HG03196 (cell line): ENCODE measurements around the gene TREH.
"Not testable (repeated sequence)": the region's sequence is repeated elsewhere in the genome, so short reads cannot be mapped to it uniquely, and the experiment has no call there.

Experiments used
- ATAC-seq: cut with Tn5 transposase; IDR thresholded peaks from one replicate; pipeline ENCODE4 v1.9.1; 2021; ENCODE audit not compliant: unreplicated experiment

TREH gene, protein sequence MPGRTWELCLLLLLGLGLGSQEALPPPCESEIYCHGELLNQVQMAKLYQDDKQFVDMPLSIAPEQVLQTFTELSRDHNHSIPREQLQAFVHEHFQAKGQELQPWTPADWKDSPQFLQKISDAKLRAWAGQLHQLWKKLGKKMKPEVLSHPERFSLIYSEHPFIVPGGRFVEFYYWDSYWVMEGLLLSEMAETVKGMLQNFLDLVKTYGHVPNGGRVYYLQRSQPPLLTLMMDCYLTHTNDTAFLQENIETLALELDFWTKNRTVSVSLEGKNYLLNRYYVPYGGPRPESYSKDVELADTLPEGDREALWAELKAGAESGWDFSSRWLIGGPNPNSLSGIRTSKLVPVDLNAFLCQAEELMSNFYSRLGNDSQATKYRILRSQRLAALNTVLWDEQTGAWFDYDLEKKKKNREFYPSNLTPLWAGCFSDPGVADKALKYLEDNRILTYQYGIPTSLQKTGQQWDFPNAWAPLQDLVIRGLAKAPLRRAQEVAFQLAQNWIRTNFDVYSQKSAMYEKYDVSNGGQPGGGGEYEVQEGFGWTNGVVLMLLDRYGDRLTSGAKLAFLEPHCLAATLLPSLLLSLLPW

DNA sequence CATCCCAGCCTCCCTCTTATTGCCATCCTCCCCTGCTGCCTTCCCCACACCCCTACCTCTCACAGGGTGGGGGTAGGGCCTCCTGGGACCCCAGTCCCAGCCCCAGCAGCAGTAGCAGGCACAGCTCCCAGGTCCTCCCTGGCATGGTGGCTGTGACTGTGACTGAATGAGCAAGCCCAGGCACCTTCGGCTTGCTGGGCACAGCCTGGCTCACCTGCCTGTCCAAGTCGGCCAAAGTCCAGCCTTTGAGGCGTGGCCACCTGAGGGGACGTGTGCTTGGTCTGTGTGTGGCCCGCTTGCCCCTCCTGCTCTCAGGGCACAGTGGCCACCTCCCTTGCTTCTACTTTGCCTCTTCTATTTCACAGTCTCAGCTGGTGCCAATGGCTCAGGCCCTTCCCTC is at the start of gene TREH:
Gene TREH, minus strand, starts transcription at position 168 of the 400 bp plus-strand sequence. Its CDS starts 23 bp downstream, at position 145.
- no peak for ATAC-seq

- ATAC-seq, result not testable (repeated sequence)
Measured at GRCh38 chr11:118728112-118728511, 48.7 kb upstream of the TREH start.

DNA sequence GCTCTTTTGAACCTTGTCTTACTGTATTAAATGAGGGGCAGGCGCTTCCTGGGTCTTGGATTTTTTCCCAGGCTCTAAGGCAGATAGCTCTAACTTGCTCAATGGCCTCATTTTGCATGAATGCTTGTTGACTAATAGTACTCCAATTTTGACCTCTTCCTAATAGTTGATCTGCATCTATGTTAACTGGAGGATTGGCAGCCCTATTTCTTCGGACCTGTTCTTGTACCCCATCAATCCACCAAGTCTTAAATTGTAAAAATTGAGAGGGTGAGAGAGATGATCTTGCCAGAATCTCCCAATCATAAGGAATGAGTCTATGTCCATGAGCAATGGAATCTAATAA is 48.2 kb upstream of the TREH start:
- ATAC-seq, result not testable (repeated sequence)

DNA sequence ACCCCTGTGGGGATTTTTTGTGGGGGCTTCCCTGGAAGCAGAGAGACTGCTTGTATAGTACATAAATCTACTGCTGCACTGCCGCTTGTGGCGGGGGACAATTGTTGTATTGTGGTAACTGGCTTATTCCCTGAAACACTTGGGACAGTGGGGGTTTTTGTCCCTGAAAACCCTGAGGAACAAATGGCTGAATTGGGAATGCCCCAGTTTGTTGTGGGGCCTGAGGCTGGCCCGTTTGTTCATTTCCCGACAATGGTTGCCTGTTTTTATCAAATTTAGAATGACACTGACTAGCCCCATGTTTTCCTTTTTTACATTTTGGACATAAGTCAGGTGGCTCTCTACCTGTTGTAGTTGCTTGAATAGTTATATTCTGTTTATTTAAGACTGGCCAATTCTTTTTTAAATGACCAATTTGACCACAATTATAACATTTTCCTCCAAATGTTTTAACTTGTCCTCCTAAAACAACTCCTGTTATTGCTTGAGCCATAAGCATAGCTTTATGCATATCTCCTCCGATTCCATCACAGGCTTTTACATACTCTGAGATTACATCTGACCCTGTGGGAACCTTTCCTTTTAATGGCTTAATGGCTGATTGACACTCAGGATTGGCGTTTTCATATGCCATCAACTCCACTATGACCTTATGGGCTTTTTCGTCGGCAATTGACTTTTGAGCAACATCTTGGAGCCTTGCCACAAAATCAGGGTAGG is 47.7 kb upstream of the TREH start:
- ATAC-seq, result not testable (repeated sequence)

DNA sequence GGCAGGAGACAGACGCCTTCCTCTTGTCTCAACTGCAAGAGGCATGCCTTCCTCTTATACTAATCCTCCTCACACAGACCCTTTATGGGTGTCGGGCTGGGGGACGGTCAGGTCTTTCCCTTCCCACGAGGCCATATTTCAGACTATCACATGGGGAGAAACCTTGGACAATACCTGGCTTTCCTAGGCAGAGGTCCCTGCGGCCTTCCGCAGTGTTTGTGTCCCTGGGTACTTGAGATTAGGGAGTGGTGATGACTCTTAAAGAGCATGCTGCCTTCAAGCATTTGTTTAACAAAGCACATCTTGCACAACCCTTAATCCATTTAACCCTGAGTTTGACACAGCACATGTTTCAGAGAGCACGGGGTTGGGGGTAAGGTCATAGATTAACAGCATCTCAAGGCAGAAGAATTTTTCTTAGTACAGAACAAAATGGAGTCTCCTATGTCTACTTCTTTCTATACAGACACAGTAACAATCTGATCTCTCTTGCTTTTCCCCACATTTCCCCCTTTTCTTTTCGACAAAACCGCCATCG is 42.1 kb upstream of the TREH start:
- ATAC-seq, result not testable (repeated sequence)

DNA sequence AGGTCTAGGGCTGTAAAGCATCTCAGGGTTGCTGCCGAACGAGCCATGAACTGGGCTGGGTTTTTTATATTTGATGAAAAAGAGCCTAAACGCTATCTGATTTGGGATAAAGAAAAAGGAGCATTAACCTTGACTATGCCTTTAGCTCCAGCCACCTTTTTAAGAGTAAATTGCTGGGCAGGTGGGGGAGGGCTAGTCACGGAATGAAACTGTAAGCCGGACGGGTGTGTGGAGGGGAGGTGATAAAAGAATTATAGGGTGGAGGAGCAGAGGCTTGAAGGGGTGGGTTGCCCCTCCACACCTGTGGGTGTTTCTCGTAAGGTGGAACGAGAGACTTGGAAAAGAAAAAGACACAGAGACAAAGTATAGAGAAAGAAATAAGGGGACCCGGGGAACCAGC is 41.3 kb upstream of the TREH start:
- not testable (repeated sequence) for ATAC-seq

- not testable (repeated sequence) for ATAC-seq
Measured at GRCh38 chr11:118720078-118720477, 40.6 kb upstream of the TREH start.

DNA sequence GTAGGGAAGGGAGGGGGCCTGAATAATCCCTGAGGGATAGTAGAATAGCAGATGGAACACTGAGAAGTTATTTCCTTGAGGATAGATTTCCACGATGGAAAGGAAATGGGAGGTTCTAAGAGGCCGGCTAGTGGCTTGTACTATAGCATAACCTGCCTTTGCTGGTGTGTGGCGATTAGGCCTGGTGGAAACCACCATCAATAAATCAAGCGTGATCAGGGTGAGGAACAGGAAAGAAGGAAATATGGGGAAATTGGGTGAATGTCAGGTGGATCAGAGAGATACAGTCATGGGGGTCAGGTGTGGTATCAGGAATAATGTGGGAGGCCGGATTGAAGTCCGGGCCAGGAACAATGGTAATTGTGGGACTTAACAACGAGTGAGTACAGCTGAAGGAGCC is 39.1 kb upstream of the TREH start:
- ATAC-seq, result not testable (repeated sequence)

- ATAC-seq, result not testable (repeated sequence)
Measured at GRCh38 chr11:118717733-118718132, 38.3 kb upstream of the TREH start.

DNA sequence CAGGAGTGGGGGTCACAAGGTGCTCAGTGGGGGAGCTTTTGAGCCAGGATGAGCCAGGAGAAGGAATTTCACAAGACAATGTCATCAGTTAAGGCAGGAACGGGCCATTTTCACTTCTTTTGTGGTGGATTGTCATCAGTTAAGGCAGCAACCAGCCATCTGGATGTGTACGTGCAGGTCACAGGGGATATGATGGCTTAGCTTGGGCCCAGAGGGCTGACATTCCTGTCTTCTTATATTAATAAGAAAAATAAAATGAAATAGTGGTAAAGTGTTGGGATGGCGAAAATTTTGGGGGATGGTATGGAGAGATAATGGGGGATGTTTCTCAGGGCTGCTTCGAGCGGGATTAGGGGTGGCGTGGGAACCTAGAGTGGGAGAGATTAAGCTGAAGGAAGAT is 37.8 kb upstream of the TREH start:
- ATAC-seq, result not testable (repeated sequence)

DNA sequence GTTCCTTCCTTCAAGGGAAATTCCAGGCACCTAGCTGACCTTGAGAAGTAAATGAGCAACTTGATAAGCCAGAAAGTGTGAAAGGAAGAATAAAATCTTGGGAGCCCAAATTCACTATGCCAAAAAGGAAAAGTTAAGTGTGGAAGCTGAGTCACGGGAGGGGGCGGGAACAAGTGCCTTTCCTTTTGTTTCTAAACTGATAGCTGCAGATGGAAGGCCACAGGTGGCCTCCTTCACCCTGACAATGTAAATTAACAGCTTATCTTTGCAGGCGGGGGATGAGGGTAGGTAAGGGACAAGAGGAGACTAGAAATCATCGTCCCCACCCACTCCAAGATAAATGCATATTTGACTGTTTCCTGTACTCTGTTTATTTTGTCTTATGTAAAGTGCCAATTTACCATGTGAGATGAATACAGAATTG is 36.4 kb upstream of the TREH start:
- no peak for ATAC-seq

- ATAC-seq, result no peak
Measured at GRCh38 chr11:118715245-118715831, 35.9 kb upstream of the TREH start.

GRCh38 chr11:118714816-118715215 is 35.4 kb upstream of the TREH start:
- no peak for ATAC-seq

- ATAC-seq, result not testable (repeated sequence)
Measured at GRCh38 chr11:118714416-118714815, 35.0 kb upstream of the TREH start.

DNA sequence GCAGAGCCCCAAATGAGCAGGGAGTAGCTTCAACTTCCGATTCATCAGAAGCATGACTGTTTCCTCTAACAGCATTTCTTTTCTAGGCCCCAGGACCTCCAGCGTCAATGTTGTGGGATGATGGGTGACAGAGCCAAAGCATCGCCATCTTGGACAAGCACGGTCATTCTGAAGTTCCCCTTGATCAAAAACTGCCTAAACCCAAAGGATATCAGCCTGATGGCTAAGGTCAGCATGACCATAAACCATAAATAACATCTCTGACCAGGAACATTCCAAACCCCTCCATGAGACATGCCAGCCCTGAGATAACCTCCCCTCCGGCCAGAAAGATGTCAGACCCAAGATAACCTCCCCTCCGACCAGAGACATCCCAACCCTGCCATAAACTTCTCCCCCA is 28.8 kb upstream of the TREH start:
- ATAC-seq, result no peak

GRCh38 chr11:118706546-118706825 is 27.0 kb upstream of the TREH start:
- no peak for ATAC-seq

DNA sequence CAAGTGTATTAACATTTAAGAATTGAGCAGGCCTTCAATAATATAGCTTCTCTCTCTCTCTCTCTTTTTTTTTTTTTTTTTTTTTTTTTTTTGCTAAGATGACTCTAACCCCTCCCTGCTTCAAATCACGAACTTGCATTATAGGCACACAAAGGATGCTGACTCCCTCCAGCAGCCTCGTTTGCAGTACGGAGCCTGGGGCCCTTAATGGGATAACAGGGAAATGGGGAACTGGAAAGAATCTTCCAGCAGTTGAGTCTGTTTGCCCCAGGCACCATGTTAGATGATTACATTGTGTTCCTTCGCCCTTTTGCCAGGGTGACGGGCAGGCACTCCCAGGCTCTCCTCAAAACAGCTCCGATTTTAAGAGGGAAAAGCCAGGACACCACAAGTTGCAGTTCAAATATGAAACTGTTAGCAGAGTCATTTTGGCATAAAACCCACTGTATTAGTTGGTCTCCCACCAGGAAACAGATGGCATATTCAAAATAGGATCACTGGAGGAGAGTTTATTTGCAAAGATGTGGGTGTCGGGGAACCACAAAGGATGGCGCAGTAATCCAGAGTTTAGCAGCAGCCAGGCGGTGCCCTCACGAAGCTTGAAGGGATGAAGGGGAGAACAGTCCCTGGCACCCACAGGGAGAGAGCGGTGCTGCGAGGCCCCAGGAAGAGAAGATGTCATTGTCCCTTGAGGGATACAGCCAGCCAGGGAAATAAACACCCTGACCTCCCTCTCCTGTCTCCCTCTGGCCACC is 26.5 kb upstream of the TREH start:
- no peak for ATAC-seq

DNA sequence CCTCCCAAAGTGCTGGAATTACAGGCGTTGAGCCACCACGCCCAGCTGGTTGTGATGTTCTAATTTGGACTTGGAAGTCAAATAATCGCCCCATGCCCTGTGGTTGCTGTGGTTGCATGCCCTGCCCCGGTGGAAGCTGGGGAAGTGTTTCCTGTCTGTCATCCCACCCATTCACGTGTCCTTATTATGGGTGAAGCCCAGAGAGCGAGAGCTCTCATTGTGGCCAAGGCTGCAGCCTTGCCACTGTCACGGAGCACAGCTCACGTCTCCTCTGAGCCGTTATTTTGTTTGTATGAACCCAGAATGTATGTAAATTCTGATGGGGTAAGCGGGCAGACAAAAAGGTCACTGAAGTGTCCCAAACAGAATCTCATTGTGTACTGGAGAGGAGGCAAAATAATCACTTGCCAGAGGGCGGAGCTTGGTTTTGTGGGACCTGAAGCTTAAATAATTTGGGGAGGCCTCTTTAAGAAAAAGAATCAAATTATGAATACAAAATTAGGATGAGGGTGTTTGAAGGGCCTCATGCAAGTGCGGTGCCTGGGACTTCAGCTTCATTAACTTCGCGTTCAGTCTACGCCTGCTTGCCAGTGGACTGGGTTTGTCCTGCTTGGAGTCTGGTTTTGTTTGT is 25.8 kb upstream of the TREH start:
- ATAC-seq, result no peak

- ATAC-seq, result no peak
Measured at GRCh38 chr11:118703563-118704106, 24.2 kb upstream of the TREH start.
